Activated CD8-positive, alpha-beta memory T cell treated with anti-CD3 and anti-CD28 coated beads for 24 hours (primary cell): ENCODE measurements around the gene SOX30.

Experiments
- DNase-seq: peaks from one replicate; pipeline ENCODE4 v3.0.0-alpha.2; 2020

SOX30 gene

DNA sequence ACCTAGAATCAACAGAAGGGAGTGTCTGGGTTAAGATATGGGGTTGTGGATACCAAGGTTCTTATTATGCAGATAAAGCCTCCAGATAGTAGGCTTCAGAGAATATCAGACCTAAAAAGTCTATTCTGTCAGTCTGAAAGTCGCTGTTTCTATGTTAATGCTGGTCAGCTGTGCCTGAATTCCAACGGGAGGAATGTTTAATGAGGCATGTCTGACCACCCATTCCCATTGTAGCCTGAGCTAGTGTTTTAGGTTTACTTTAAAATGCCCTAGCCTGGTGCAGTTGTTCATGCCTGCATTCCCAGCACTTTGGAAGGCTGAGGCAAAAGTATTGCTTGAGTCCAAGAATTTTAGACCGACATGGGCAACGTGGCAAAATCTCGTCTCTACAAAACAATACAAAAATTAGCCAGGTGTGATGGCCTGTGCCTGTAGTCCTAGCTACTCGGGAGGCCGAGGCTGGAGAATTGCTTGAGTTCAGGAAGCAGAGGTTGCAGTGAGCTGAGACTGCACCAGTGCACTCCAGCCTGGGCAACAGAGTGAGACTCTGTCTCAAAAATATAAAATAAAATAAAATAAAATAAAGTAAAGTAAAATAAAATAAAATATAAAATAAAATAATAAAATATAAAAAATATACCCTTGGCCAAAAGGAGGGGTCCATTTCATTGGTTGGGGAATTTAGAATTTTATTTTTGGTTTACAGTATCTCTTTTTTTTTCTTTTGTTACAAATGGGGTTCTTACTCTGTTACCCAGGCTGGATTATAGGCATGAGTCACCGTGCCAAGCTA lies 7.8 kb upstream of the SOX30 start:
- DNase-seq, result no peak

DNA sequence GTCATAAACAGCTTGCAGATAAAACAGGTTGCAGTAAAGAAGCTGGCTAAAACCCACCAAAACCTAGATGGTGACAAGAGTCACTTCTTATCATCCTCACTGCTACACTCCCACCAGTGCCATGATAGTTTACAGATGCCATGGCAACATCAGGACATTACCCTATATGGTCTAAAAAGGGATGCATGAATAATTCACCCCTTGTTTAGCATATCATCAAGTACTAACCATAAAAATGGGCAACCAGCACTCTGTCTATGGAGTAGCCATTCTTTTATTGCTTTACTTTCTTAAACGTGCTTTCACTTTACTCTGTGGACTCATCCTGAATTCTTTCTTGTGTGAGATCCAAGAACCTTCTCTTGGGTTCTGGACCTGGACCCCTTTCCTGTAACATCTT lies 6.7 kb upstream of the SOX30 start:
- DNase-seq, result no peak

DNA sequence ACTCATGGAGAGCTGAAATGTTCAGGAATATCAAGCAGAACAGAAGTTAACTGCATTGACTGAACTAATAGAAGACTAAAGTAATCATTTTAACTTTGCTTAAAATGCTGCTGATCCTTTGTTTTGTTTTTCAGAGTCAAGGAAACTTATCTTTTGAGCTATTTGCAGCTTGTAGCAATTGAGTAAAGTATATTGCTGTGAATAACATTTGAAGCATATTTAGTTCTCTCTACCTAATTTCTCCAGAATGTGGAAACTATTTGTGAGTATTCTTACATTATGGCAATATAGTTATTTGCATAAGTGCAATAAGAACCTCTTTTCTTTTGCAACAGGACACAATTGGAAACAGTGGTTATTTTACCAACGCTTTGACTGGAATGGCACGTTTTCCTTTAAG lies 5.3 kb upstream of the SOX30 start:
- DNase-seq, result no peak

DNA sequence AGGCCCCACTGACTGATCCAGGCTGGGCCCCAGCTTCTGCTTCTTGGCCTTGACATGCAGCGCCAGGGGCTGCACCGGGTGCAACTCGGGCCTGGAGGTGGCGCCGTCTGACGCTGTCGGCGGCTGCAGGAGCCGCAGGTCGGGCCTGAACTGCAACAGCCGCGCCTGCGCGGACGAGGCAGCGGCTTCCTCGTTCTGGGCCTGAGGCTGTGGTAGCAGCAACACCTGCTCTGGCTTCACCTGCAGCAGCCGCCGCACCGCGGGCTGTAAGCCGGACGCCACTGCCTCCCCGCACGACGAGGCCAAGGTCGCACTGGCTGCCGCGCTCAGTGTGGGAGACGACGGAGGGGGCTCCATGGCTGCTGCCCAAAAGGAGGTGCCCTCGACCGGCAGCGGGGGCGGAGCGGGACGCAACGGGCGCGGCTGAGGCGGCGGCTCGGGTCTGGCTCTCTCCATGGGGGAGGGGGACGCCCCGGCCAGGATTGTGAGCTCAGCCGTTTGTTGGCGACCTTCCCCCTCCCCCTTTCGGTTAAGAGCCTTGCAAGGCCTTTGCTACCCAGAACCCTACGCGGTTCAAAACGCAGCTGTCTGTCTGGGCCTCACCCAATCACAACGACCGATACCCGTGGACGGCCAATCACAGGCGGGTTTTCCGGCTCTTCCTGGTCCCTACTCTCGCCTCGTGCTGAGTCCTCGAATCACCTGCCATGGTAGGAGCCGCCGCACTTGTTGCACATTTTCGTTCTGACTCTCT lies 438 bp downstream of the SOX30 start:
- peak; percentile 90 for DNase-seq

DNA sequence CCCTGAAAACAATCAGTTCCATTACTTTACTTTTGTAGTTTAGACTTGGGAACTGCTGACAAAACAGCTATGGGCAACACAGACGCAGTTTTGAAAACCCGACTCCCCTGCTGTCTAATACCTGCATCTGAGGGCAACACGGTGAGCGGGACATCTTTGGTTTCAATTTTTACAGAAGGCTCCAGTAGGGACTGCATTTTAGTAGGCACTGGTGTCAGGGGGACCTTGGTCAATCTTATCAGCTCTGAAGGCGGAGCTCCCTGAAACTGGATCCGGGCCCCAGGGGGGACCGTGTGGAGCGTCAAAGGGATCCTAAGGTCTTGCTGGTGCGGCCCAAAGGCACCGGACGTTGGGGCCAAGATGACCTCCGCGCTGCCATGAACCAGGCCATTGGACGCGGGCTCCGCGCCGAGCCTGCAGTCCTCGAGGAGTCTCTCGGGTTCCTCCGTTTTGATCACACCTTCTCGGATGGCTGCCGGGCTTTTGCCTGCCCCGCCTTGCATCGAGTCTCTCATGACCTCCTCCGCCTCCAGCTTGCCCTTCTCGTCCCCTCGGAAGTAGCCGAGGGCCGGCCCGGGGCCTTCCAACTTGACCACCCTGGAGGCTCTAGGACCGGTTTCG lies 1.1 kb downstream of the SOX30 start:
- no peak for DNase-seq

DNA sequence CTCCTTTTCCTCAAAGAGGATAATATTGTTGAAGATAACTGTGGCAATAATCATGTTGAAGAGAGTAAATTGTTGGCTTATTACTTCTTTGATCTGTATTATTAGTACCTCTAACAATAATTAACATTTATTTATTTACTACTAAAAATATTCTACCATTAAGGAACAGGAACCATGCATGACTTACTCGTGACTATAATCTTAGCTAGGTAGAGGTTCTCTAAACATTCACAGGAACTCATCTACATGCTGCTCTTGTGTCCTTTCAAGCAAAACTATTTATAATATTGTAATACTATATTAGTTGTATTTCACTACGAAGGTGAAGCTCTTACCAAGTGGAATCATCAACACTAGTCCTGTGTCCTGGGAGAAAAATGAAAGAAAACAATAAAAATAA lies 3.1 kb downstream of the SOX30 start:
- DNase-seq, result no peak

DNA sequence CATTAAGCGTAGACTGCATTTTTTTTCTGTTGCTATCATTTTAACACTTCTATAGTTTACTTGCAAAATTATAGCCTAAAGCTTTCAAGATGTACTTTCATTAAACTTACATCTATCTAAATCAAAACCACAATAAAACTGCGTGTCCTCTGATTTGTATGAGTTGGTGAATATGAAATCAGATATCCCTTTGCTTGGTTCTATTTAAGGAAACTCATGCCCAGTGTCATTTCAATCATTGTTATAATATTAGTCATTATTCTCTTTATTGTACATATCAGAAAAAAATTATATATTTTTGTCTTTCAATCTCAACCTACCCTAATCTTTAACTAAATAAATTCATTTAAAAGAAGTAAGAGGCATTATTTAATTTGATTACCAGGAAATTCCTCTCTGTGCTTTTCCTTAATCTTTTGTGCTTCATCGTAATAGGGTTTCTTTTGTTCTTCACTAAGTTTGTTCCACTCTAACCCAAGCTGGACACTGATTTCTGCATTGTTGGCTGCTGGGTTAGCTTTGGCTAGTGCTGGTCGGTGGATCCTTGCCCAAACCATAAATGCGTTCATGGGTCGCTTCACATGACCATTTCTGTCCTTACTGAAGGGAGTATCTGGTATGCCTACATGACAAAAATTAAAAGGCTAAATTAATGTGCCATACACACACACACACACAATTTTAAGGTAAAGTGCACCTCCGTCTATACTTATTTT lies 3.8 kb downstream of the SOX30 start:
- no peak for DNase-seq

DNA sequence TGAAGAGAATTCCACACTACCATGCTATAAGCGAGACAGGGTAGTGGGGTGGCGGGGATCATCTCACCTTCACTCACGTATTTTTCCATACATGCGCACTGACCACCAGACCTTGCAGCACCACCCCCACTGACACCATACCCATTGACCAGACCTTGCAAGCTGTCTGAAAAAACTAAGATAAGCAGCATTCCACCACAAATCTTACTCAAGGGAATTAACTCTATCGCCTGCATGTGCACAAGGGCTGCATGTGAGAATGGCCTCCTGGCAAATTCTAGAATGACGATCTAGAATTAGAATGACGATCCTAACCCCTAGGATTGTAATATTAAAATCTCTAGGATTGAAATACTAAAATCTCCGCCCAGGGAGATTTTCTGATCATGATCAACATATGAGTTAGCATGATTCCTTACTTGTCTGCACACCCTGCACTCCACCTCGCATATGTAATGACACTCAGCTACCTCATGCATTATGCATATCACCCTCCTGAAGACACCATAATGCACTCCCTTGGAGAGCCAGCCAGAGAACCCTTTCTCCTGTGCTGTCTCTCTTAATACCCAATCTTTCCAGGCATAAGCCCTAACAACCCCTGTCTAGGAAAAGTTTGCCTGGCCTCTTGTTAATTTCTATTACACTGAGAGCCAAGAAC lies 11.7 kb downstream of the SOX30 start:
- DNase-seq, result no peak

DNA sequence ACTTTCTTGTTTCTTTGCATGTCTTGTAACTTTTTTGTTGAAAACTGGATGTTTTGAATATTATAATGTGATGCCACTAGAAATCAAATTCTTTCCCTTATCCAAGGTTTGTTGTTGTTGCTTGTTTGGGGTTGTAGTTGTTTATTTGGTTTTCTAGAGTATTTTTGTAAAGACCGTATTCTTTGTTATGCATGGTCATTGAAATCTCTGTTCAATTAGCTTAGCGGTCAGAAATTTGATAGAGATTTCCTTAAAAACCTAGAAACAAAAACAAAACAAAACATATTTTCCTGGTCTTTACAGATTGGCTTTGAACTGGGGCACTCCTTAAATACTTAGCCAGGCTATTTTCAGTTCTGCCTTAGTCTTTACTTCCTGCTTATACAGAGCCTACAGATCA lies 21.9 kb downstream of the SOX30 start:
- no peak for DNase-seq

DNA sequence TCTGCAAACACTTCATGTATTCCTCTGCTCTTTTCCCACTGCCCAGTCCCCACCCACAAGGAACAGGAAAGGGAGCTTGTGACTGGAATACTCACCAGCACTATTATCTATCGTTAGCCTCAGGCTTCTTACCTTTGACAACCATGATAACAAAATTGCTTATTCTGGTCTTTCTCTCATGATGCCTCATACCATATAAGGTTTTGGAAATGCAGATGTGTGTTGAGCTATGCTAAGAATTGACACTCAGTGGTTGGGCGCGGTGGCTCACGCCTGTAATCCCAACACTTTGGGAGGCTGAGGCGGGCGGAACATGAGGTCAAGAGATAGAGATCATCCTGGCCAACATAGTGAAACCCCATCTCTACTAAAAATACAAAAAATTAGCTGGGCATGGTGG lies 25.4 kb downstream of the SOX30 start:
- DNase-seq, result no peak

DNA sequence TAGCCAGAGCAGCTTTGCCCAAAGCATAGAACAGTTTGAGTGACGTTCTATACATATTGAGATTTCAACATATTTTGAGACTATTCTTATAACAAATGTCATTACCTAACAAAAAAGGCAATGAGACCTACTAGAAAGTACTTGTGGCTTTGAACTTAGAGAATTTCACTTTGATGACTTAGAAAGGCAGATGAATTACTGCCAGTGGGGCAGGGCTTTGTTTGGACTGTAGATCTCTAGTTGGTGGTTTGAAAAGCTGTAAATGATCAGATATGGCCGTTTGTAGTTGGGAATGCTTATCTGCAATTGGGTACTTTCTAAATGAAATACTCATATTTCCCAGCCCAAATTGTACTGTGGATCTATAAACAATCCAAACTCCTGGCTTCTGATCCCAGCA lies 28.1 kb downstream of the SOX30 start:
- DNase-seq, result no peak

DNA sequence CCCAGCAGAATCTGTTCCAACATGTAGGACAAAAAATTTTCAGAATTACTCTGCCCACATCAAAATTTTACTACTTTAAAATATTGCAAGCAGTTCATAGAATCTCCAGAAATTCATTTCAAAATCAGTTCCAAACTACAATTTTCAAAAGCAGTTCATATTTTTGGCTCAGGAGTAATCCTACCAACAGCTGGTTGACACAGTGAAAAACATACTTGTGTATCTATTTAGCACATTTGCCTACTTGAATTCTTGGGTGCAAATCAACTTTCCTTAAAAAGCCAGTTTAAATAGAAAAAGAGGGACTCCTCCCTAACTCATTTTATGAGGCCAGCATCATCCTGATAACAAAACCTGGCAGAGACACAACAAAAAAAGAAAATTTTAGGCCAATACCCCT lies 31.5 kb downstream of the SOX30 start:
- DNase-seq, result no peak

DNA sequence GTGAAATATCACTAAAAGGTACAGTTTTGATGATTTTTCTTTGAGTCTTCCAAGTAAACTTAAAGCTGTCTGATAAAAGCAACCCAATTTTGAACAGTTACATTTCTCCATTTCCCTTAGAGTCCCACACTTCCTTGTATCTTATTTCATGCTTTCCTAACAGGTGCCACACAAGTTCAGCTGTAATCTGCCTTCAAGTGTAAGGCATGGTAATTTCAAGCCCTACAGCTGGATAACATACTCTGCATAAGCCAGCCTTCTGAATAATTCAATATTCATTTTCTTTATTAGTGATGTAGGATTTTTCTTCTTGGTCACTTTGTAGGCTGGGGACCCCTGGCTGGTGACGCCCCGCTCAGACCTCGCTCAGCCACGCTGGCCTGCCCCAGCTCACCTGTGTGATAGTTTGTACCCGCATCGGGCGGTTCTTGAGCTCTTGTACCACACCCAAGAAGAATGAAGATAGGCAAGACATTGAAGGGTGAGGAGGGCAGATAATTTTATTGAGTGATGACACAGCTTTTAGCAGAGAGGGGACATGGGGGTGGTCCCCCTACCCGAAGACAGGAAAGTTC lies 34.0 kb downstream of the SOX30 start:
- DNase-seq, result no peak

DNA sequence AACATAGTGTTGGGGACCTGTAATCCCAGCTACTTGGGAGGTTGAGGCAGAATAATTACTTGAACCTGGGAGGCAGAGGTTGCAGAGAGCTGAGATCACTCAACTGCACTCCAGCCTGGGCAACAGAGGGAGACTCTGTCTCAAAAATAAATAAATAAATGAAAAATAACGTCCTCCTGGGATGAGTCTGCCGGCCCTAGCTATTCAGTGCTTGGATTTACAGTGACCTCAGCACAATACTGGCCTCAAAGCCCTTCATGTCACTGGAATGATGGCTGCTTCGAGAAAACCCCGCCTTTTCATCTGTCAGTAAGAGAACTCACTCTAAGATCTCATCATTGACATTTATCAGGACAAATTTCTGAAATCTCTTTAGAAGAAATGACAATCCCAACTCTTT lies 35.5 kb downstream of the SOX30 start:
- DNase-seq, result no peak

DNA sequence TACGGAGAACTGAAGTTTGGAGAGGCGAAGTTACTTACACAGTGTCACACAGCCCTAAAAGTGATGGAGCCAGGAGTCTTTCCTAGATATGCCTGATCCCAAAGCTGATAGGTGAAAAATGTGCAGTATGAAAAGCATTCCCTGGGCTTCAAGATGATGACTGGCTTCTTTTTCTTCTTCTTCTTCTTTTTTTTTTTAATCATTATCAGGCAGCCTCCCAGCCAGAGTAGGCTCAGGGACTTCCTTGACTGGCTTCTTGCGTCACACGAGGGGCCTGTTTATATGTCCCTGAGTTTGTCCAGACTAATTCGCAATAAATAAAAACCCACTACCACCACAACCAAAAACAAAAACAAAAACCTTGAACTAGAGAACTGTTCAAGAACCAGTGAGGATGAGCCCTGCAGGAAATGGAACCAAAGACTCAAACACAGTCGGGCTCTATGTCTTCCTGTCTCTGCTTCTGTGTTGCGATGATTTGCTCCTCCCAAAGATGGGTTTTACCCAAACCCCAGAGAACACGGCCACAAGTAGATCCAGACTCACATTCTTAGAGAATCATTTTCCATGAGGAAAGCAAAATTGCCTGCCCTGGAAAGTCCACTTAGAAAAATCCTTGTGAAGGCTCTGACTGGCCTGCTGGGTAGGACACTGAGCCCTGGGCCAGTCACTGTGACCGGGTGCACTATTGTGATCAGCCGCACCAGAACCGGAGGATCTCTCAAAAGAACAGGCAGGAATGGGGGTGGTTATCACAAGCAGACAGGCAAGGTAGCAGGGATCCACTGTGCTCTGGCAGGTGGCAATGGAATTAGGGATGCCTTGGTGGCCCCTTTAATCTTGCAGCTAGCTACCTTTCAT lies 38.6 kb downstream of the SOX30 start:
- no peak for DNase-seq

DNA sequence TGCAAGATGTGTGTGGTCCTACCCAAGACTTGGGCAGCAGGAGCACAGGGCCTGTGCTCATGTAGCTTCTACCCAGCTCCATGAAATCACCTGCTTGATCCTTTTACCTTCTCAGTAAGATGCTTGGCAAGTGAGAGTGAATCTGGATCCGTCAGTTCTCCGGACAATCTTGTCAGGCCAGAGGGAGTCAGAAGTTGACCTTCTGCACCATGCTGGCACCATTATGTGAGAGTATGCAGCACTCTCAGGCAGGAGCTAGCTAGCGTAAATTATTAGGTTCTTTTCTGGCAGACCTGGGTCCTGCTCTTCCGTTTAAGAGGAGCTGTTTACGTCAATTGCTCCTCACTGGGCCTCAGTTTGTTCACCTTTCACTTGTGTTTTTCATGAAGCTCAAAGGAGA lies 39.7 kb downstream of the SOX30 start:
- DNase-seq, result no peak

DNA sequence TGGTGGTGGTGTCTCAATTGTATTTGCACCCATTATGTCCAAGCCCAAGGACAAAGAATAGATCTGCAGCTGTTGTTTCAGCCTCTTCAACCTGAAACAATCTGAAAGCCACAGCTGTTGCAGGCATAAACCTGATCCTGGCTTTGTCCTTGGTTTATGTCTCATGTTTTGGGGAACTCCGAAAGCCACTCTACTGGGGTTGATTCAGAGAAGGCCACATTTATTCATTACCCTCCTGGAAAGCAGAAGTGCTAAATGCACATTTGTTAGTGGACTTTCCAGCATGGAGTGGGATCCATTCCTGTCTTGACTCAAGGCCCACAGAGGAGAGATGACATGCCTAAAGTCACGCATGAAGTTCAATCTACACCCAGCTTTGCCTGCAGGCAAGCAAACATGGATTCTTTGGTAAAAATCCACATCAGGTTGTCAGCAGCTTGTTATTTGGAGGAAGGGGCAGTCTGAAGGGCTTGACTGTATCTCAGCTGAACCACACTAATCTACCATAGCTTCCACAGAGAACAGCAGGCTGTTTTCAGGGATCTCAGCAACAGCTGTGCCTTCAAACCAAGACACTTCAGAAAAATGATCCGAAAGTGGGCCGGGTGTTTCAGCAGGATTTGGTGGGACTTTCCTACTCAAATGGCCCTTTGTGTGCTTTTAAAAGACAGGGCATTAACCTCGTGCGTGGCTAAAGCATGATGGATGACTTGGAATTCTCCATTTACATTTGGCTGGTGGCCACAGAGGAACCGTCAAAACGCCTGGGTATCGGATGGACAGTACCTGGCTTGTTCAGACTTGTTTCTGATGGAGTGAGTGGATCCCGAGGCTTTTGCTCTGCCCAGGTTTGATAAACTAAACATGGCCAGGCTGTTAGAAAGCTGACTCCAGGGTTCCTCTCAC lies 40.4 kb downstream of the SOX30 start:
- DNase-seq, result no peak

DNA sequence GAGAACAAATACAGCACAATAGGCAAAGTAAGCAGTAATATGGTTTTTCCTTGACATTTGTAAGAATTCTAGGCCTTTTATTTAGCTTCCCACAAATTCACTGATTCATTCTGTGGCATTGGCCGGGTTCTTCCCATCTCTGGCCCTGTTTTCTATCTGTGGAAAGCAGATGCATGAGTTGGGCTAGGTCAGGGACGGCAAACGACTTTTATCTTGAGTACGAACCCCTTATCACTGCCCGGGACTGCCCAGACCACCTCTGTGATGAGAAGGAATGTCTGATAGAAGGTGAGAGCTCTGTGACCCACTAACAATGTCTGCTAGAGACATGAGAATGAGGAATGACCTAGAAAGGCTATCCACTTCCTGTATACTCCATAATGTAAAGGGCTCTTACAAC lies 41.2 kb downstream of the SOX30 start:
- no peak for DNase-seq

DNA sequence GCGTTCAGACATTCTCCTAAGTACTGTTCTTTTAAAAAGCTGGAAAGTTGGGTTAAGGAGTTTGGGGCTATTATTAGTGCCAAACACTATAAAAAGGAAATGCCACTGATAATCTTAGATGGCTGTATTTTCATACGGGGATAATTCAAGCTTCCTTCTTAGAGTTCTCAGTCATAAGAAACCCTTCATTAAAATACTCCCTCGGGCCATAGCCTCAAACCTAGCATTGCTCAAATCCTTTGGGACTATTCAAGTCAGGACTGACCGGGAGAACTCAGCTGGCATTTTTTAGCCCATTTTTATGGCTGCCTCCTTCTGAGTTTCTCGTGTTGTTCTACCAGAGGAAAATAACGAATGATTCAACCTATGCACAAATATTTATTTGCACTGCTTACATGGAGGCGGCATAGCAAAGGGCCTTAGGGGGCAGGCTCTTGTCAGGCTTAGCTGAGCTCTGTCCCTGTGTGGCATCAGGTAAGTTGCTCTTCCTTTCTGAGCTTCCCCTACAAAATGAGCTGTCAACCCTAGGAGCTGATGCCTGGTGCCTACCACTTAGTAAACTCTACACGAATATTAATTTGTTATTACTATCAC lies 43.2 kb downstream of the SOX30 start:
- no peak for DNase-seq
